Measurements from ENCODE around the gene ADGRG7. TPM values are rescaled to one million over a fixed set of nuclear protein-coding genes. Genes with fewer than 3 reads are reported as not detected.
"Not testable (repeated sequence)": the region's sequence is repeated elsewhere in the genome, so short reads cannot be mapped to it uniquely, and the experiment has no call there.

Gene ADGRG7
- total and polyA plus RNA-seq, 2 donors (not counting 1 experiment from before 2014, with no cell fraction given) = not detected

DNA sequence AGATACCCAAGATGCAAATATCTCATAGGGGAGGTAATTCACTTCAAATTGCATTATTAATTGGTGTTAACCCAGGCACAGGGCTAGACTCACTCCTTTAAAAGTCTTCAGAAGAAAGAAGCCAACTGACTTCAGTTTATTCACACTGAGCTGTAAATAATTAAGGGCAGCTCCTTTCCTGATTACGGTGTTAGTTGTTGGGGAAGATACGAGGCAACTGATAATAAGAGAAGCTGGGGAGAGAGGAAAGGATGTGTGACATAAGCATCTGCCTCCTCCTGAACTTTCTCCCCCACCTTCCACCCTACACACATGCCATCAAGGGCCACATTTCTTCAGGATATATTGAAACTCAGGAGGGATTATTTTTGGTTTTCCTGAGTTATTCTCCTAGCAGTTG lies 47.5 kb downstream of the ADGRG7 start:
- no peaks in the 10 kb centered on the region for H3K79me2 ChIP-seq (ENCODE audit: control insufficient read depth, insufficient read depth, low read length)
- H2AFZ ChIP-seq (ENCODE audit: low read length) = no peak overlapping the region
- no peak for DNase-seq (ENCODE audit: low read depth in 2 of 2)
- H3K4me3 ChIP-seq (replicated peaks in 1 of 4; ENCODE audit: control extremely low read depth in 1 of 4, insufficient read depth in 1 of 4, low read depth in 3 of 4, low read length in 4 of 4) = no peak overlapping the region
- H3K27me3 ChIP-seq (ENCODE audit: control insufficient read depth, insufficient read depth, low read length) = no peaks in the 10 kb centered on the region
- no peaks in the 10 kb centered on the region for H4K20me1 ChIP-seq (ENCODE audit: control insufficient read depth, extremely low read depth, insufficient read depth, low read length)
- H3K27ac ChIP-seq (ENCODE audit: insufficient read depth, low read length) = no peak overlapping the region
- no peaks in the 10 kb centered on the region for H3K36me3 ChIP-seq (ENCODE audit: control insufficient read depth, insufficient read depth, low read length)
- no peaks in the 10 kb centered on the region for H3K9me3 ChIP-seq (ENCODE audit: control insufficient read depth, insufficient read depth, low read depth, low read length)
- H3K4me2 ChIP-seq (ENCODE audit: extremely low read depth, insufficient read depth, low read length) = no peak overlapping the region
- no peak overlapping the region for H3K9ac ChIP-seq (ENCODE audit: insufficient read depth, low read length)
- H3K4me1 ChIP-seq (ENCODE audit: control insufficient read depth, extremely low read depth, insufficient read depth, low read length) = no peaks in the 10 kb centered on the region
- no peak for TF ChIP-seq EZH2 (IDR thresholded peaks at IDR 0.05; ENCODE audit: low read length, missing control alignments)
- TF ChIP-seq, protein P1, sequence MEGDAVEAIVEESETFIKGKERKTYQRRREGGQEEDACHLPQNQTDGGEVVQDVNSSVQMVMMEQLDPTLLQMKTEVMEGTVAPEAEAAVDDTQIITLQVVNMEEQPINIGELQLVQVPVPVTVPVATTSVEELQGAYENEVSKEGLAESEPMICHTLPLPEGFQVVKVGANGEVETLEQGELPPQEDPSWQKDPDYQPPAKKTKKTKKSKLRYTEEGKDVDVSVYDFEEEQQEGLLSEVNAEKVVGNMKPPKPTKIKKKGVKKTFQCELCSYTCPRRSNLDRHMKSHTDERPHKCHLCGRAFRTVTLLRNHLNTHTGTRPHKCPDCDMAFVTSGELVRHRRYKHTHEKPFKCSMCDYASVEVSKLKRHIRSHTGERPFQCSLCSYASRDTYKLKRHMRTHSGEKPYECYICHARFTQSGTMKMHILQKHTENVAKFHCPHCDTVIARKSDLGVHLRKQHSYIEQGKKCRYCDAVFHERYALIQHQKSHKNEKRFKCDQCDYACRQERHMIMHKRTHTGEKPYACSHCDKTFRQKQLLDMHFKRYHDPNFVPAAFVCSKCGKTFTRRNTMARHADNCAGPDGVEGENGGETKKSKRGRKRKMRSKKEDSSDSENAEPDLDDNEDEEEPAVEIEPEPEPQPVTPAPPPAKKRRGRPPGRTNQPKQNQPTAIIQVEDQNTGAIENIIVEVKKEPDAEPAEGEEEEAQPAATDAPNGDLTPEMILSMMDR (conservative IDR thresholded peaks at IDR 0.05 in 1 of 2, IDR thresholded peaks at IDR 0.05 in 1 of 2; ENCODE audit: low read depth in 1 of 2, low read length in 2 of 2) = no peak

DNA sequence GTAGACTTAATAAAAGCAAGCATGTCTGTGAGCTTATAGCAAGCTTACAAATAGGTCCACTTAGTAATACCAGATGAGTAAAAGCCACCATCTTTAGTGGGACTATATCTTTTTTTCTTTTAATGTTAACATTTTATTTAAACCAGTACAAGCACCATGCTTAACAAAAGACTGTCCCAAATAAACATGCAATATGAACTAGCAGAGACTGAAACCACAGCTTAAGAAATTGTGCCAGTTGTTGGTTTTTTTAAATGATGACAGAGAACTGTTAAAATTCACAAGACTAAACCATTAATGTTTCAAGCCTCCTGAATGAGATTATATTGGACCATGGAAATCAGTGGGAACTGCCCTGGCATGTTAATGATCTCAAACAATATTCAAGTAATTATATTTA lies 51.9 kb downstream of the ADGRG7 start:
- H3K27ac ChIP-seq (ENCODE audit: insufficient read depth, low read length); H3K9ac ChIP-seq (ENCODE audit: insufficient read depth, low read length); H3K4me3 ChIP-seq (replicated peaks in 1 of 4; ENCODE audit: control extremely low read depth in 1 of 4, insufficient read depth in 1 of 4, low read depth in 3 of 4, low read length in 4 of 4); H4K20me1 ChIP-seq (ENCODE audit: control insufficient read depth, extremely low read depth, insufficient read depth, low read length); H3K4me2 ChIP-seq (ENCODE audit: extremely low read depth, insufficient read depth, low read length); H3K4me1 ChIP-seq (ENCODE audit: control insufficient read depth, extremely low read depth, insufficient read depth, low read length); H3K36me3 ChIP-seq (ENCODE audit: control insufficient read depth, insufficient read depth, low read length); H3K27me3 ChIP-seq (ENCODE audit: control insufficient read depth, insufficient read depth, low read length); H3K9me3 ChIP-seq (ENCODE audit: control insufficient read depth, insufficient read depth, low read depth, low read length); H2AFZ ChIP-seq (ENCODE audit: low read length); H3K79me2 ChIP-seq (ENCODE audit: control insufficient read depth, insufficient read depth, low read length): not testable (repeated sequence)
- DNase-seq (ENCODE audit: low read depth in 2 of 2) = peak in 1 of 2 donors; percentile 5

DNA sequence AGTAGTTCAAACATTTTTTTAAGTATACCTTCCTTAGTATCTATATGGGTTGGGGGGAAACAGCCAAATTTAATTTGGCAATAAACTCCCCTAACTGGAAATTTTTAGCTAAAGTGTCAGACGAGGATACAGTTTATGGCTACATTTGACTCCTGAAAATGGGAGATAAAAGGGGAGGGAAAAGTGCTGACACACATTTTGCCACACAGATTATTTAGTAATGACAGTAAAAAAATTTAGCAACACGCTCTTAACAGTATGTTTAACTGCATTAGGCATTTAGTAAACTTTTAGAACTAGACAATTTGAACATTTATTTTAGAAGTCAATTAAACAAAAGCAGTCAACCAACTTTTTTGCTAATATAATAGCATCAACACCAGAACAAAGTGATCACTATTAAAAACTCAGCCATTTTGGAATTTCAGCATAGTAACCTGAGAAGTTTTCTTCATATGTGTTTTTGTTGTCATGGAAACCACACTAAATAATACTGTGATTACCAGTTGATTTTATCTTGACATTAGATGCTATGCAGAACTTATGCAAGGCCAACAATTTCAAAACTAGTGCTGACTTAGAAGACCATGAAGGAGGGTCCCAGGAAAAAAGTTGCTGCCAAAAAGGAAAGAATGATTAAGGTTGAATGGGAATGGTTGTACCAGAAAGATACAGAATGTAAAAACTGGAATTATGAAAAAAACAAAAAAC lies 52.9 kb downstream of the ADGRG7 start:
- H3K9ac ChIP-seq (ENCODE audit: insufficient read depth, low read length) = no peak overlapping the region
- H3K4me2 ChIP-seq (ENCODE audit: extremely low read depth, insufficient read depth, low read length) = no peak overlapping the region
- no peak overlapping the region for H3K4me3 ChIP-seq (replicated peaks in 1 of 4; ENCODE audit: control extremely low read depth in 1 of 4, insufficient read depth in 1 of 4, low read depth in 3 of 4, low read length in 4 of 4)
- H3K27me3 ChIP-seq (ENCODE audit: control insufficient read depth, insufficient read depth, low read length) = no peaks in the 10 kb centered on the region
- no peaks in the 10 kb centered on the region for H3K9me3 ChIP-seq (ENCODE audit: control insufficient read depth, insufficient read depth, low read depth, low read length)
- H3K27ac ChIP-seq (ENCODE audit: insufficient read depth, low read length) = no peak overlapping the region
- no peaks in the 10 kb centered on the region for H4K20me1 ChIP-seq (ENCODE audit: control insufficient read depth, extremely low read depth, insufficient read depth, low read length)
- H2AFZ ChIP-seq (ENCODE audit: low read length) = no peak overlapping the region
- H3K79me2 ChIP-seq (ENCODE audit: control insufficient read depth, insufficient read depth, low read length) = no peaks in the 10 kb centered on the region
- peak; percentile 6 to 47 for DNase-seq (ENCODE audit: low read depth in 2 of 2)
- H3K36me3 ChIP-seq (ENCODE audit: control insufficient read depth, insufficient read depth, low read length) = no peaks in the 10 kb centered on the region
- H3K4me1 ChIP-seq (ENCODE audit: control insufficient read depth, extremely low read depth, insufficient read depth, low read length) = no peaks in the 10 kb centered on the region
- no peak for TF ChIP-seq EZH2 (IDR thresholded peaks at IDR 0.05; ENCODE audit: low read length, missing control alignments)
- TF ChIP-seq, protein P1 (conservative IDR thresholded peaks at IDR 0.05 in 1 of 2, IDR thresholded peaks at IDR 0.05 in 1 of 2; ENCODE audit: low read depth in 1 of 2, low read length in 2 of 2) = no peak

Data from fibroblast of lung (primary cell).